HEK293T (cell line): ENCODE data around the gene CD177.

Experiments used
- CTCF ChIA-PET: fragments of 350-600 bp; formaldehyde crosslinking; extraction: SDS; loops from one replicate; lab custom pipeline; 2021; ENCODE audit warnings: antibody characterized with exemption, inconsistent platforms; lab: Yijun Ruan, JAX
- POLR2A ChIA-PET: fragments of 350-600 bp; formaldehyde crosslinking; extraction: SDS; loops from one replicate; lab custom pipeline; 2020; ENCODE audit warnings: antibody characterized with exemption, inconsistent platforms; lab: Yijun Ruan, JAX
- DNase-seq: peaks from one replicate; pipeline ENCODE4 v3.0.0; 2012; ENCODE audit warnings: mixed read lengths; ENCODE audit errors: extremely low spot score
- ARNT ChIP-seq: fragments of 450-650 bp; IDR thresholded peaks from 2 replicates; pipeline ENCODE4 v1.6.1; 2017; ENCODE audit warnings: mild to moderate bottlenecking
- BHLHE40 ChIP-seq: fragments of 450-650 bp; IDR thresholded peaks from 2 replicates; pipeline ENCODE4 v1.6.1; 2016; ENCODE audit warnings: mild to moderate bottlenecking, moderate library complexity, borderline replicate concordance
- CTBP1 ChIP-seq: fragments of 450-650 bp; IDR thresholded peaks from 2 replicates; pipeline ENCODE4 v1.6.1; 2016; ENCODE audit warnings: borderline replicate concordance
- ELF4 ChIP-seq: fragments of 450-650 bp; IDR thresholded peaks from 2 replicates; pipeline ENCODE4 v1.6.1; 2017; ENCODE audit warnings: antibody characterized with exemption
- FOXA1 ChIP-seq: fragments of 450-650 bp; IDR thresholded peaks from 2 replicates; pipeline ENCODE4 v1.6.1; 2016; ENCODE audit warnings: mild to moderate bottlenecking
- FOXK2 ChIP-seq: fragments of 450-650 bp; IDR thresholded peaks from 2 replicates; pipeline ENCODE4 v1.6.1; 2016; ENCODE audit warnings: mild to moderate bottlenecking
- FOXM1 ChIP-seq: fragments of 450-650 bp; IDR thresholded peaks from 2 replicates; pipeline ENCODE4 v1.6.1; 2017; ENCODE audit warnings: mild to moderate bottlenecking, borderline replicate concordance
- HDGF ChIP-seq: fragments of 450-650 bp; IDR thresholded peaks from 2 replicates; pipeline ENCODE4 v1.6.1; 2017; ENCODE audit warnings: antibody characterized with exemption, borderline replicate concordance
- L3MBTL2 ChIP-seq: fragments of 450-650 bp; conservative IDR thresholded peaks from 2 replicates; pipeline ENCODE4 v1.6.1; 2016; ENCODE audit warnings: mild to moderate bottlenecking
- LEF1 ChIP-seq: fragments of 450-650 bp; IDR thresholded peaks from 2 replicates; pipeline ENCODE4 v1.6.1; 2017; ENCODE audit warnings: mild to moderate bottlenecking, borderline replicate concordance
- NFRKB ChIP-seq: fragments of 450-650 bp; IDR thresholded peaks from 2 replicates; pipeline ENCODE4 v1.6.1; 2016; ENCODE audit warnings: mild to moderate bottlenecking, moderate library complexity
- PKNOX1 ChIP-seq: fragments of 450-650 bp; IDR thresholded peaks from 2 replicates; pipeline ENCODE4 v1.6.1; 2016
- SP1 ChIP-seq: fragments of 450-650 bp; IDR thresholded peaks from 2 replicates; pipeline ENCODE4 v1.6.1; 2017
- SUZ12 ChIP-seq: fragments of 450-650 bp; IDR thresholded peaks from 2 replicates; pipeline ENCODE4 v1.6.1; 2016; ENCODE audit warnings: mild to moderate bottlenecking
- TARDBP ChIP-seq: fragments of 450-650 bp; IDR thresholded peaks from 2 replicates; pipeline ENCODE4 v1.6.1; 2016
- ZNF384 ChIP-seq: fragments of 450-650 bp; IDR thresholded peaks from 2 replicates; pipeline ENCODE4 v1.6.1; 2016

CD177 gene

GRCh38 chr19:43406297-43406696, 52.8 kb downstream of the CD177 start:
- CTCF ChIA-PET, result no interaction called here
- DNase-seq, result no peak

GRCh38 chr19:43407416-43408005, 54.0 kb downstream of the CD177 start:
- no peak for DNase-seq
- no peak for TF ChIP-seq LEF1
- TF ChIP-seq FOXM1, result no peak
- no peak for TF ChIP-seq L3MBTL2
- no peak for TF ChIP-seq PKNOX1
- TF ChIP-seq FOXK2, result no peak
- TF ChIP-seq HDGF, result no peak
- TF ChIP-seq TARDBP, result no peak
- no peak for TF ChIP-seq SUZ12
- no peak for TF ChIP-seq ZNF384
- TF ChIP-seq SP1, result no peak
- TF ChIP-seq ELF4, result no peak
- TF ChIP-seq CTBP1, result no peak
- TF ChIP-seq FOXA1, result no peak
- TF ChIP-seq NFRKB, result no peak
- TF ChIP-seq BHLHE40, result no peak
- TF ChIP-seq ARNT, result no peak
- CTCF ChIA-PET, result no interaction called here
- POLR2A ChIA-PET, result no interaction called here

More at GRCh38 chr19:43406297-43406696, 52.8 kb downstream of the CD177 start:
- TF ChIP-seq LEF1, result no peak
- TF ChIP-seq CTBP1, result no peak
- no peak for TF ChIP-seq ZNF384
- TF ChIP-seq L3MBTL2, result no peak
- no peak for TF ChIP-seq FOXA1
- POLR2A ChIA-PET, result no interaction called here

- ChIA-PET CTCF (no interaction called here), POLR2A (no interaction called here)
- TF ChIP-seq ELF4 (no peak), L3MBTL2 (no peak), SP1 (no peak), LEF1 (no peak), NFRKB (no peak), FOXK2 (no peak), SUZ12 (no peak), FOXM1 (no peak), HDGF (no peak), CTBP1 (no peak), FOXA1 (no peak), ZNF384 (no peak), TARDBP (no peak), BHLHE40 (no peak), ARNT (no peak), PKNOX1 (no peak)
- DNase-seq, result no peak
These were observed 54.6 kb downstream of the CD177 start for GRCh38 chr19:43408043-43408442.

GRCh38 chr19:43409415-43409814, 55.9 kb downstream of the CD177 start:
- CTCF ChIA-PET, result interaction anchor here (0.5 kb wide), 1 partner anchor 10 kb away, joined by 3 read pairs; no protein-coding TSS in a partner anchor

GRCh38 chr19:43412441-43412840, 59.0 kb downstream of the CD177 start:
- POLR2A ChIA-PET, result no interaction called here
- DNase-seq, result no peak
- CTCF ChIA-PET, result no interaction called here
- TF ChIP-seq ELF4, result no peak
- TF ChIP-seq BHLHE40, result no peak
- TF ChIP-seq SP1, result no peak
- no peak for TF ChIP-seq CTBP1
- no peak for TF ChIP-seq FOXA1
- TF ChIP-seq TARDBP, result no peak
- TF ChIP-seq FOXK2, result no peak
- no peak for TF ChIP-seq SUZ12
- TF ChIP-seq PKNOX1, result no peak
- no peak for TF ChIP-seq NFRKB
- no peak for TF ChIP-seq HDGF
- no peak for TF ChIP-seq FOXM1
- no peak for TF ChIP-seq L3MBTL2

More at GRCh38 chr19:43409415-43409814, 55.9 kb downstream of the CD177 start:
- POLR2A ChIA-PET, result no interaction called here
- TF ChIP-seq ELF4 (no peak), TARDBP (no peak), CTBP1 (no peak), BHLHE40 (no peak)
- no peak for DNase-seq
